Daoy (cell line): ENCODE results near the gene DKK1. TPM values are rescaled to one million over a fixed set of nuclear protein-coding genes. Genes with fewer than 3 reads are reported as not detected.

Experiments
- DNase-seq: peaks from one replicate; pipeline ENCODE4 v3.0.0-alpha.2; 2015; ENCODE audit warnings: low read depth
- total RNA-seq: library from RNA; depleted of rRNA; stranded (reverse); fragments of >200 nt; shearing (Covaris generic); gene quantifications from 2 replicates; pipeline ENCODE4 v1.2.3, GENCODE V29; 2014; rRNA removed

DKK1 gene
- total RNA-seq, result 39.8 and 44.7 TPM in 2 replicates

- peak; percentile 80 for DNase-seq
Measured at GRCh38 chr10:52313933-52314821, at the start of gene DKK1. Gene DKK1, plus strand, starts transcription at chr10:52314281. Its CDS starts 154 bp downstream, at chr10:52314435.

- no peak for DNase-seq
Measured at GRCh38 chr10:52265131-52265926, 48.8 kb upstream of the DKK1 start.

- no peak for DNase-seq
Measured at GRCh38 chr10:52266858-52267257, 47.2 kb upstream of the DKK1 start.

- DNase-seq, result no peak
Measured at GRCh38 chr10:52268790-52269189, 45.3 kb upstream of the DKK1 start.

- no peak for DNase-seq
Measured at GRCh38 chr10:52269233-52269632, 44.8 kb upstream of the DKK1 start.

GRCh38 chr10:52276163-52276562 lies 37.9 kb upstream of the DKK1 start:
- no peak for DNase-seq

GRCh38 chr10:52276986-52277385 lies 37.1 kb upstream of the DKK1 start:
- no peak for DNase-seq

GRCh38 chr10:52279546-52279945 lies 34.5 kb upstream of the DKK1 start:
- no peak for DNase-seq

GRCh38 chr10:52280051-52280450 lies 34.0 kb upstream of the DKK1 start:
- DNase-seq, result no peak

GRCh38 chr10:52283174-52283573 lies 30.9 kb upstream of the DKK1 start:
- no peak for DNase-seq

- no peak for DNase-seq
Measured at GRCh38 chr10:52284416-52285013, 29.6 kb upstream of the DKK1 start.

GRCh38 chr10:52287866-52288265 lies 26.2 kb upstream of the DKK1 start:
- DNase-seq, result no peak

- DNase-seq, result no peak
Measured at GRCh38 chr10:52297747-52298146, 16.3 kb upstream of the DKK1 start.

- DNase-seq, result no peak
Measured at GRCh38 chr10:52300599-52301277, 13.3 kb upstream of the DKK1 start.

- DNase-seq, result peak; percentile 62
Measured at GRCh38 chr10:52308251-52309031, 5.6 kb upstream of the DKK1 start.

- DNase-seq, result no peak
Measured at GRCh38 chr10:52312942-52313255, 1.2 kb upstream of the DKK1 start.

GRCh38 chr10:52313256-52313932 lies 687 bp upstream of the DKK1 start:
- DNase-seq, result peak; percentile 10

GRCh38 chr10:52314822-52315552 lies 906 bp downstream of the DKK1 start:
- peak; percentile 42 for DNase-seq

GRCh38 chr10:52316001-52316400 lies 1.9 kb downstream of the DKK1 start:
- peak; percentile 2 for DNase-seq

- no peak for DNase-seq
Measured at GRCh38 chr10:52316500-52316899, 2.4 kb downstream of the DKK1 start.
